ENCODE measurements around the gene ZFYVE1.
"Not testable (repeated sequence)": the region's sequence is repeated elsewhere in the genome, so short reads cannot be mapped to it uniquely, and the experiment has no call there.

ZFYVE1 gene

DNA sequence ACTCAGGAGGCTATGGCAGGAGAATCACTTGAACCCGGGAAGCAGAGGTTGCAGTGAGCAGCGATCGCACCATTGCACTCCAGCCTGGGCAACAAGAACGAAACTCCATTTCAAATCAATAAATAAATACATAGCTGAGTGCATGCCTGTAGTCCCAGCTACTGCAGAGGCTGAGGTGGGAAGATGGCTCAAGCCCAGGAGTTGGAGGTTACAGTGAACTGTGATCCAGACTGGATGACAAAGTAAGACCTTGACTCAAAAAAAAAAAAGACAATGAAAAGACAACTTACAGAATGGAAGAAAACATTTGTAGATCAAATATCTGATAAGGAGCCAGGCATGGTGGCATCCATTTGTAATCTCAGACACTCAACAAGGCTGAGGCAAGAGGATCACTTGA, 27.6 kb downstream of the ZFYVE1 start:
- DNase-seq: no peak

DNA sequence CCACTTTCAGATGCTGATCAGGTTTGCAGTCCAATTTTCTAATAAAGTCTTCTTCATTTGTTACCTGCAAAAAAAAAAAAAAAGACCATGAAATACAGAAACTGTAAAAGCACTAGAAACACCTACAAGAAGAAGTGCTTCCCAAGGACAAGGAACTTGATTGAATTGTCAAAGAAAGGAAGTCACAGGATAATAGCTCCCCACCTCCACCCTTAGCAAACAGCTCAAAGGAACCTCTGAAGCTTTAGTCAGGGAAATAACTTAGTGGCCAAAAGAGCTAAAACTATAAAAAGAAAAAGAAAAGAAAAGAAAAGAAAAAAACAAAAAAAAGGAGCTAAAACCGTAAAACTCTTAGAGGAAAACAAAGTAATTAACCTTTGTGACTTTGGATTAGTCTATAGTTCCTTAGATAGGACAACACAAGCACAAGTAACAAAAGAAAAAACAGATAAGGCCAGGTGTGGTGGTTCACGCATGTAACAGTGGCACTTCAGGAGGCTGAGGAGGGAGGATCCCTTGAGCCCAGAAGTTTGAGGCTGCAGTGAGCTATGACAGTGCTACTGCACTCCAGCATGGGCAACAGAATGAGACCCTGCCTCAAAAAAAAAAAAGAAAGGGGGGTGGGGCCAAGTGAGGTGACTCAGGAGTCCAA, 28.5 kb downstream of the ZFYVE1 start:
- DNase-seq: no peak

GRCh38 chr14:72996916-72997315, 30.0 kb downstream of the ZFYVE1 start:
- DNase-seq: no peak

- DNase-seq: no peak
Measured at GRCh38 chr14:72990171-72990570, 36.7 kb downstream of the ZFYVE1 start.

GRCh38 chr14:72986857-72987256, 40.0 kb downstream of the ZFYVE1 start:
- no peak for DNase-seq

DNA sequence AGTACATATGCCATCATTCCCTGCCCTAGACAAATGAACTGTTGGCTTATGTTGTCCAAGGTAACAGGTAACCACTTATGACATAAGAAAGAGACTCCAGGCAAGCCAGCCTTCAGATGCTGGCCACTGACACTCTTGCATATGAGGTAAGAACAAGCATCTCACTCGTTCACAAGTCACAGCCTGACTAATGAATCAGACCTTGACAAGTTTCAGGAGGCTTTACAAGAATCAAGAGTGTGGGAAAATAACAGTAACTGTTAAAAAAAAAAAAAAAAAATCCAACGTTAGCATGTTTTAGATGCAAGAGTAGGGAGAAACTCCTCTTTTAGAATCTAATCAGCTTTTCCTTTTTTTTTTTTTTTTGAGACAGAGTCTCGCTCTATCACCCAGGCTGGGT, 40.7 kb downstream of the ZFYVE1 start:
- DNase-seq: no peak

DNA sequence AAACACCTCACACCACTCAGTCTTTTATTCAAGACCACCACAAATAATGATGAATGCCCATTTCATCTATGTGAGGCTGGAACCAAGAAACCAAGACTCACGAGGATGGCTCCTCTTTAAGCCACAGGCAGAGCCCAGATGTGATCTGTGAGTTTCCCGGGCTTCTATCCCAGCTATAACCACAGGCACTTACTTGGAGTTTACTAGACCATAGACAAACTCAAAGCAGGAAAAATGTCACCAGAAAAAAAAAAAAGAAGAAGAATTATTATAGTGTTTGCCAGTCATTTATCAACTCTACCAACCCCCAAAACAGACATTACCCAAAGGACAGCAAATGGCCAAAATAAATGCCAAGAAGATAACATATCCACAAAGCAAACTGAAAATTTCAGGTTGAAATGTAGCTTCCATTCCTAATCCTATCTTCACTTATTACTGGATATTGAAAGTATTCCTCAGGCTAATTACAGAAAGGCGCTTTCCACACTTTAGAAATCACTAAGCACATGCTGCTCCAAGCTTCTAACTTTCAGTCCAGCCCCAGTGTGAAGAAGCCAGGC, 44.7 kb downstream of the ZFYVE1 start:
- DNase-seq: no peak

DNA sequence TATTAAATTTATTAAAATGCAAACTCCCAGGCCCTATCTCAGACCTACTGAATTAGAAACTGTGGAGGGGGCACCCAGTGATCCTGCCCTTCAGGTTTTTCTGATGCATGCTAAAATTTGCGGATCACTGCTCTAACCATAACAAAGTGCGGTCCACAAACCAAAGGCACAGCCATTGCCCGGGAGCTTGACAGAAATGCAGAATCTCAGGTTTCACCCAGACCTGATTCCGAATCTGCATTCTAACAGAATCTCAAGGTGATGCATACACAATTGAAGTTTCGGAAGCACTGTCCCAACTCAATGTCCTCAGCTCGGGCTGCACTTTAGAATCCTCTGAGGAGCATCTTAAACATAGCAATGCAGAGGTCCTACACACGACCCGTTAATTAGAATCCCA, 46.0 kb downstream of the ZFYVE1 start:
- no peak for DNase-seq

- DNase-seq: no peak
Measured at GRCh38 chr14:72978856-72979255, 48.0 kb downstream of the ZFYVE1 start.

DNA sequence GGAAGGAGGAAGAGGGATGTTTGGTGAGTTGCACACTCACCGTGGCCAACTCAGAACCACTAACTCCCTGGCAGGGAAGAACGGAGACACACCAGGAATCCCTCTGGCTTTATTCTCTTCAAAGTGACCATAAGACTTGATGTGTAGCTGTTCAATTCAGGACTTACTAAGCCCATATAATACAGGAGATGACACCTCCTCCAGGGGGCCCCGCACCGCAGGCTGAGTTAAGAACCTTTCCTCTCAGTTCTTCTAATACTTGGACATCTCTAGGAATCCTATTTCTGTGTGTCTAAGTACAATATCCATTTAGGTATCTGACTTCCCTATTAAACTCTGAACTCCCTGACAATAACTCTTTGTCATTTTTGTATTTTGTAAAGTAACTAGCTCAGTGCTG, 51.1 kb downstream of the ZFYVE1 start:
- no peak for DNase-seq

DNA sequence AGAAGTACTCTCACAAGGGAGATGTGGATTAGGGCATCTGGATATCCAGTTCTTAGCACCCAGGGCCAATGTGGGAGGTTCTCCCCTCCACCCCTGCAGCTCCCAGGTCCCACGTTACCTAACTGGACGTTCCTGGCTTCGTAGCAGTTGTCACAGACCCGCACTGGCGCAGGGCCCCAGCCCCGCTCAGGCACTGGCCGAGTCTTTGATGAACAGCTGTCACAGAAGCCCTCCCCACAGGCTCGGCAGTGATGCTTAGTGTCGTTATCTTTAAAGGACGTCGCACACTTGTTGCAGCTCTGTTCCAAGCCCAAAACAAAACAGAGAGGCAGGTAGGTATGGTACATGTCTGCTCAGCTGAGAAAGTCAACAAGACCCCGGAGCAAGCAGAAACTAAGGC, 52.2 kb downstream of the ZFYVE1 start:
- DNase-seq: no peak

GRCh38 chr14:72970824-72971434, 56.0 kb downstream of the ZFYVE1 start:
- DNase-seq: no peak

GRCh38 chr14:72970058-72970630, 56.8 kb downstream of the ZFYVE1 start:
- no peak for DNase-seq

DNA sequence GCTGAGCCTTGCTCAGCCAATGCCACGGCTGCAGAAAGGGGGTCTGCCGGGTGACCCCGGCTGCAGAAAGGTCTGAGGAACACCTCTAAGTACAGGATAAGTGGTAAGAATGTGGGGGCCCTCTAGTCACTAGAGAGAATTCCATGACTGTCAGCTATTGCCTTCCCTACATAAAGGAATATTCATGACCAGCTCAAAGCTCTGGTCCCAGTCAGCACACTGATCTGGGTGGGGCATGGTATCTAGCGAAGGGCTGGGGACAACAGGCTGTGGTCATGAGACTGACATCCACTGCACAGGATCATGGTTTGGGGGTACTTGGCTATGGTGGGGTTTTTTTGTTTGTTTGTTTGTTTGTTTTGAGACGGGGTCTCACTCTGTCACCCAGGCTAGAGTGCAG, 58.6 kb downstream of the ZFYVE1 start:
- DNase-seq: no peak

GRCh38 chr14:72966038-72966437, 60.9 kb downstream of the ZFYVE1 start:
- no peak for DNase-seq

- DNase-seq: no peak
Measured at GRCh38 chr14:72965249-72965648, 61.7 kb downstream of the ZFYVE1 start.

DNA sequence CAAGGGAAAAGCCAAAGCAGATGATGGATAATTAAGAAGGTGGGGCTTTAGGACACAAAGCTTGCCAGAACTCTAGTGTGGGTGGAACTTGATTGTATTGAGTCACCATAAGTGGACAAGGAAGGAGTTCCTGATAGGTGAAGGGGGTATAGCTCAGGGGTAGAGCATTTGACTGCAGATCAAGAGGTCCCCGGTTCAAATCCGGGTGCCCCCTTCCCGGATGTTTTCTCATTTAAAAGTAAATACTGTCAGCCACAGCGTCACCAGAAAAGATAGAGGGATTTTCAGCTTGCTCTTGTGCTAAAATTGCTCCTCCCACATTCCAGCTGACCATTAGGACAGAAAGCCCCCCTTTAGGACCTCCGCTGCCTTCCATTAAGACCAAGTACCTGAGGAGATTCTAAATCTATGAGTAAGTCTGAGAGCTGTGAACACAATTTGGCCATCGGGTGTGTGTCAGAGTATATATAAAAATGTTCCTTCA, 64.0 kb downstream of the ZFYVE1 start:
- DNase-seq: no peak

DNA sequence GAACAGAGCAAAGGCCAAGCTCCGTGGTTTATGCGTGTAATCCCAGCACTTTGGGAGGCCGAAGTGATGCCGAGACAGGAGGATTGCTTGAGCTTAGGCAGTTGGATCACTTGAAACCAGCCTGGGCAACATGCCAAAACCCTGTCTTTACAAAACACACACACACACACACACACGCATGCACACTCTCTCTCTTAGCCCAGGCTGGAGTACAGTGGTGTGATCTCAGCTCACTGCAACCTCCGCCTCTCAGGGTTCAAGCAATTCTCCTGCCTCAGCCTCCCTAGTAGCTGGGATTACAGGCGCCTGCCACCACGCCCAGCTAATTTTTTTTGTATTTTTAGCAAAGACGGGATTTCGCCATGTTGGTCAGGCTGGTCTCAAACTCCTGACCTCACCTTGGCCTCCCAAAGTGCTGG, 64.6 kb downstream of the ZFYVE1 start:
- DNase-seq: not testable (repeated sequence)

GRCh38 chr14:72961579-72962335, 65.1 kb downstream of the ZFYVE1 start:
- no peak for DNase-seq

DNA sequence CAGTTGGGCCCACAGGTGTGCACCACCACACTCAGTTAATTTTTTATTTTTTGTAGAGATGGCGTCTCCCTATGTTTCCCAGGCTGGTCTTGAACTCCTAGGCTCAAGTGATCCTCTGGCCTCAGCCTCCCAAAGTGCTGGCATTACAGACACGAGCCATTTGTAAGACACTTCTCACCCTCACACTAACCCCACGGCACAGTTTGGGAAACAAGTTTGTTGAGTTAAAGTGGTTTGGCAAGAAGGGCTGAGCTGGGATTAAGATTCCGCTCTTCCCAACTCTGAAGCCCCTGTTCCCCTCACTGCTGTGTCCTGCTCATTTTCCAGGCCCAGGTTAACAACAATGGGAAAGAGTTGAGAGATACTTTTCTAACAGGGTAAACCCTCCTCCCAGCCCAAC, 65.9 kb downstream of the ZFYVE1 start:
- not testable (repeated sequence) for DNase-seq

DNA sequence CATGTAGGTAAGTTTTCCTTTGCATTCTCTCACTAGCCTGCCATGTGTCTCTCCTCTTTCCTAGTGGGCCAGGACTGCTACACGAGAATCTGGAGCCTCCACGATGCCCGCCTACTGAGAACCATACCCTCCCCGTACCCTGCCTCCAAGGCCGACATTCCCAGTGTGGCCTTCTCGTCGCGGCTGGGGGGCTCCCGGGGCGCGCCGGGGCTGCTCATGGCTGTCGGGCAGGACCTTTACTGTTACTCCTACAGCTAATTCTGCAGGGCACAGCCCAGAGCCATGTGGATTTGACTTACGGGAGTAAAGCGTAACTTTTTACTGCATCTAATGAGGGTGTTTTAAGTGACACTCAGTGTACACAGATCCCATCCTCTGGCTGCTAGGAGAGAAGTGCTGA, 68.4 kb downstream of the ZFYVE1 start:
- no peak for DNase-seq

GRCh38 chr14:72957213-72957612, 69.7 kb downstream of the ZFYVE1 start:
- no peak for DNase-seq

DNA sequence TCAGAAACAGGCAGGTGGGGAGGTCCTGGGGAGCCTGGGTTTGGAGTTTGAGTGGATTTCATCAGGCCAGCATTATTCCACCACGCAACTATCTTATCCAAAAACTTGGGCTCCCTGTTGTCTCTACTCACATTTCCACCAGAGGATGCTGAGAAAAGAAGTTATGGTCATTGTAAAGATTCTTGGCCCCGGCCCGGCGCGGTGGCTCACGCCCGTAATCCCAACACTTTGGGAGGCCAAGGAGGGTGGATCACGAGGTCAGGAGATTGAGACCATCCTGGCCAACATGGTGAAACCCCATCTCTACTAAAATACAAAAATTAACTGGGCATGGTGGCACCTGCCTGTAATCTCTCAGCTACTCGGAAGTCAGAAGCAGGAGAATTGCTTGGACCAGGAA, 70.2 kb downstream of the ZFYVE1 start:
- DNase-seq: not testable (repeated sequence)

Measured in NCI-H1694 (cell line).